Measurements from ENCODE around the gene GPR137. TPM values are rescaled to one million over a fixed set of nuclear protein-coding genes. Genes with fewer than 3 reads are reported as not detected.

The GPR137 gene
- total RNA-seq, 2 donors from 2014 or later = 57.7 to 58.4 TPM

GRCh38 chr11:64324692-64325469 is 39.2 kb downstream of the GPR137 start:
- H3K27ac Mint-ChIP-seq = no peak overlapping the region
- no peak for DNase-seq
- WGBS, 2 experiments (ENCODE audit: insufficient coverage in 1 of 2, insufficient read length in 1 of 2) = 93 to 95% methylated on average over 5 to 9 of the region's 11 CpGs
- H3K36me3 Mint-ChIP-seq (ENCODE audit: low read depth) = peaks cover 21% of the 10 kb centered on the region
- H3K9ac ChIP-seq (ENCODE audit: extremely low read depth, low read length, poor library complexity, severe bottlenecking) = no peak overlapping the region
- no peak overlapping the region for H3K4me3 Mint-ChIP-seq
- no peak for TF ChIP-seq CTCF (conservative IDR thresholded peaks at IDR 0.05)
- no peak overlapping the region for H3K4me3 ChIP-seq (ENCODE audit: low read length)
- peaks cover 23% of the 10 kb centered on the region for H3K36me3 ChIP-seq (ENCODE audit: control insufficient read depth, insufficient read depth, low read length)
- no peak overlapping the region for H3K27ac ChIP-seq (ENCODE audit: low read depth, low read length)
- H3K9me3 ChIP-seq (ENCODE audit: control insufficient read depth, low read length) = no peaks in the 10 kb centered on the region
- H3K4me1 ChIP-seq (ENCODE audit: control insufficient read depth, insufficient read depth, low read length) = no peaks in the 10 kb centered on the region
- no peaks in the 10 kb centered on the region for H3K9me3 Mint-ChIP-seq
- no peaks in the 10 kb centered on the region for H3K27me3 ChIP-seq (ENCODE audit: control insufficient read depth, insufficient read depth, low read length, poor library complexity, severe bottlenecking)
- no peaks in the 10 kb centered on the region for H3K4me1 Mint-ChIP-seq
- peaks cover 4% of the 10 kb centered on the region for H3K27me3 Mint-ChIP-seq (ENCODE audit: insufficient read depth)

GRCh38 chr11:64327375-64327774 is 41.7 kb downstream of the GPR137 start:
- no peak for DNase-seq
- peaks cover 4% of the 10 kb centered on the region for H3K27me3 Mint-ChIP-seq (ENCODE audit: insufficient read depth)
- Histone ChIP-seq H3K36me3 (ENCODE audit: control insufficient read depth, insufficient read depth, low read length) (no peaks in the 10 kb centered on the region), H3K27ac (ENCODE audit: low read depth, low read length) (no peak overlapping the region), H3K27me3 (ENCODE audit: control insufficient read depth, insufficient read depth, low read length, poor library complexity, severe bottlenecking) (no peaks in the 10 kb centered on the region), H3K4me3 (ENCODE audit: low read length) (no peak overlapping the region), H3K9ac (ENCODE audit: extremely low read depth, low read length, poor library complexity, severe bottlenecking) (no peak overlapping the region), H3K4me1 (ENCODE audit: control insufficient read depth, insufficient read depth, low read length) (no peaks in the 10 kb centered on the region), H3K9me3 (ENCODE audit: control insufficient read depth, low read length) (no peaks in the 10 kb centered on the region)
- peaks cover 6% of the 10 kb centered on the region for H3K4me1 Mint-ChIP-seq
- H3K36me3 Mint-ChIP-seq (ENCODE audit: low read depth) = no peaks in the 10 kb centered on the region
- no peaks in the 10 kb centered on the region for H3K9me3 Mint-ChIP-seq
- TF ChIP-seq CTCF (conservative IDR thresholded peaks at IDR 0.05) = no peak
- 97 to 100% methylated on average over 2 of the region's 2 CpGs for WGBS, 2 experiments (ENCODE audit: insufficient coverage in 1 of 2, insufficient read length in 1 of 2)
- no peak overlapping the region for H3K4me3 Mint-ChIP-seq
- no peak overlapping the region for H3K27ac Mint-ChIP-seq

GRCh38 chr11:64327993-64328392 is 42.3 kb downstream of the GPR137 start:
- no peak overlapping the region for H3K27ac ChIP-seq (ENCODE audit: low read depth, low read length)
- H3K36me3 ChIP-seq (ENCODE audit: control insufficient read depth, insufficient read depth, low read length) = no peaks in the 10 kb centered on the region
- H3K4me3 ChIP-seq (ENCODE audit: low read length) = no peak overlapping the region
- Mint-ChIP-seq H3K27ac (no peak overlapping the region), H3K27me3 (ENCODE audit: insufficient read depth) (peaks cover 4% of the 10 kb centered on the region), H3K9me3 (no peaks in the 10 kb centered on the region), H3K4me3 (no peak overlapping the region), H3K4me1 (peaks cover 6% of the 10 kb centered on the region), H3K36me3 (ENCODE audit: low read depth) (no peaks in the 10 kb centered on the region)
- DNase-seq = no peak
- whole genome bisulfite sequencing, 2 experiments (ENCODE audit: insufficient coverage in 1 of 2, insufficient read length in 1 of 2) = 93 to 94% methylated on average over 3 of the region's 3 CpGs
- no peak overlapping the region for H3K9ac ChIP-seq (ENCODE audit: extremely low read depth, low read length, poor library complexity, severe bottlenecking)
- no peaks in the 10 kb centered on the region for H3K9me3 ChIP-seq (ENCODE audit: control insufficient read depth, low read length)
- H3K4me1 ChIP-seq (ENCODE audit: control insufficient read depth, insufficient read depth, low read length) = no peaks in the 10 kb centered on the region
- no peak for TF ChIP-seq CTCF (conservative IDR thresholded peaks at IDR 0.05)
- no peaks in the 10 kb centered on the region for H3K27me3 ChIP-seq (ENCODE audit: control insufficient read depth, insufficient read depth, low read length, poor library complexity, severe bottlenecking)

Measured in endodermal cell (in vitro differentiated cells).